Stimulated activated CD8-positive, alpha-beta memory T cell treated with anti-CD3 and anti-CD28 coated beads, Interleukin-7, amount 100 ng/mL, for 48 hours (primary cell): ENCODE results near the gene CREG1.
"Not testable (repeated sequence)": the region's sequence is repeated elsewhere in the genome, so short reads cannot be mapped to it uniquely, and the experiment has no call there.

Experiments used
- DNase-seq, 2 donors: peaks; one replicate each; pipeline ENCODE4 v3.0.0-alpha.2; 2020; ENCODE audit warnings: low read depth in 1 of 2; ENCODE audit errors: extremely low read depth in 1 of 2

The CREG1 gene

DNA sequence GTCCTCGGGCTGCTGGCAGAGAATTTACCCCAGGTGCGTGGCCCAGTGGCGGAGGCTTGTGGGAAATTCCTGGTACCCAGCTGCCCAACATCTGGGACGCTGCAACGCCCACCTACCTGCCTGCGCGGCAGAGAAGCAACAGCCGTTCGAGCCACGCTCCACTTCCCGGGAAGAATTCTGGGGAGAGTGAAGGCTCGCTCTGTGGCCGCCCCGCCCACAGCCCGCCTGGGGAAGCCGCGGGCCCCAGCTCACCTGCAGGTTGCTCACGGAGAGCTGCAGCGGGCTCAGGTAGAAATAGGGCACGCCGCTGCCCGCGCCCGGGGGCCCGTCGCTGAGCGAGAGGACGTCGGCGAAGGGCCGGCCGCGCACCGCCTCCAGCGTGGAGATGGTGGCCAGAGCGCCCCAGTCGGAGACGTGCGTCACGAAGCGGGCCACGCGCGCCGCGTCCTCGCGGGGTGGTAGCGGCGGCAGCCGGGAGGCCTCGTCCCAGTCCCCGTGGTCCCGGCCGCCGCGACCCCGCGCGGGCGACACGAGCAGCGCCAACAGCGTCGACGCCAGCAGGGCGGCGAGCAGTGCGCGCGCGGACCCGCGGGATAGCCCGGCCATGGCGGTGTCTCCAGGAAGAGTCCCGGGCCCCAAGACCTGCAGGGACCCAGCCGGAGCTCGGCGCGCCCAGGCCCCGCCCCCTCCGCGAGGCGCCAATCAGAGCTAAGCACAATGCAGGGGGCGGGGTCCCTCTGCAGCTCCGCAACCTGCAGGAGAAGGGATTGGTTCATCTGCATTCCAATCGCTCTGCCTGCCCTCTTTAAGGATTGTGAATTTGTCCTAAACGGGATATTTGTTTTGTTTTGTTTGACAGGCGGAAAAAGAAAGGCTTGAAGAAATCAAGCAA, at the start of gene CREG1:
Gene CREG1 (minus strand): TSS at position 627 of the 892 bp plus-strand sequence.
- peak; percentile 78 to 83 for DNase-seq

DNA sequence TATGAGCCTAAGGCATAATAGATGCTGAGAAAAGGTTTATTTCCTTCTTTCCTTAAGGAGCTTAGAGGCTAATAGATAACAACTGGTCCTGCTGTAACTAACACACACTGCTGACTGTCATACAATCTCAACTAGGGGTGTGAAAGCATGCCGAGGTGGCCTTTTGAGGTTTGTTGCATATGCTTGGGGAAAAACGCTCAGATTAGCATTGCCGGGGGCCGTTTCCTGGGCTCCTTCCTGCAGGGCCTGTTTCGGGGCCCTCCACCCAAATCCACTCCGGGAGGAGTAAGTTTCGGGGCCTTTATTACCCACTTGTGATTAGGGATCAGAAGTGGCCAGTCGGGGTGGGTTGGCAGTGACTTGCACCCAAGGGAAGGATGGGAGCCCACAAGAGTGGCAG, 49.3 kb upstream of the CREG1 start:
- no peak for DNase-seq

DNA sequence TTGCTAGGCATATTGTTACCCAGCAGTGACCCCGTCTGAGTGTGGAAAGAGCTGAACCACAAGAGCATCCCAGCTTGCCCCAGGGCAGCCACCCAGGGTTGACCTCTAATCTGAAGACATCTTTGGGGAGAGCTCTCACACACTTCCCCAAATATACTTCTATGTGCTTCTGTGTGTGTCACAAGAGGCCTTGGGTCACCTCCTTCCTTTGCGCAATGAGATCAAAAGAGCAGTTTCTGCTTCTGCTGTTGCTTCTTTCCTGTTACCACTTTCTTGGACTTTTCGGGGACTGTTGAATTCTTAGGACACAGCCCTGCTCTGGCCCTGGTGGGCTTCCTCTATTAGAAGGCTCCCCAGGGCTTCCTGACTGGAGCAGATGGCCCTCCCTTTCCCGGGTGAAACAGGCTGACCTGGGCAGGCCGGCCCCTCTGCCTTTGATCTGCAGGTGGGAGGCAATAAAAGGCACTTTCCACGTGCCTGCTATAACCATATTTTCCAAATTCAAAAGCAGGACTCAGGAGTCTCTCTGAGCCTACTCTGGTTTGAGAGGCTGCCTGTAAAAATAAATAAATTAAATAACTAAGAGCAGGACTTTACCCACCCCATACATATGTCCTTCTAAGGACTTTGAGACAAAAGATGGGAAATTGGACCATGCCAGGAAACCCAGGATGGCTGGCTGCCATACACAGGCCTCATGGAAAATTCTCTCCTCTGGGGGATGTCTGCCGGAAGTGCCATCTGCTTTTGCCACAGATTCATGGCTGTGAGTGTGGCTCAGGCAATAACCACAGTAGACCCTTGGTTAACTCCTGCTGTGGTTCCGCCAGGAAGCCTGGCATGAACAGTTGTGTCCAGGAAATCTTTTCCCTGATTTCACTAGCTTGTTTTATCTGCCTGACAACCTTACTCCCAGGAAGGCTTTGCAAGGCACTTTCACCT, 48.2 kb upstream of the CREG1 start:
- no peak for DNase-seq

DNA sequence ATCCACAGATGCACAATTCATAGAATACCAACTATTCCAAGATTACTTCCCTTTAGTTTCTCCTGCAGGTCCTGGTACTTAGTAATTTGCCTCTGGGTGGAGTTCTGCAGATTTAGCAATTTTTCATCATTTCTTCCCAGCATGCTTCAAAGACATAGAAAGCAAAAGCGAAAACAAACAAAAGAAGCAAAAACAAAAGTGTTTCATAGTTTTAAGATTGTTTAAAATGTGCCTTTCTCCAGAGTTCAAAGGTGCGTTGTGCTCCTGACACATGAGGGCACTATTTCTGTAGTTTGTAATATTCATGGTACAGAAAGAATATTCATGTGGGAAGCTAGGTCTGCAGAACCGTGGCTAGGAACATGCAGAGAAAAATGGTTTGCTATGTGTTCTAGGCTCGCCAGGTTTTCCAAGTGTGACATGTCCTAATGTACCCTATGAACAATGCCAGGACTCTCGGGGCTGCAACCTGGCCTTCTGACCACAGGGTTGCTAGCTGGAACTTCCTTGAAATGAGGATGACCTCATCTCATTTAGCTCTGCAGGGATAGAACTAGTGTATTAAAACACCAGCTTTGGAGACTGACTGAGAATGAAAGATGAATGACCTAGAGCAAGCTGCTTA, 46.5 kb upstream of the CREG1 start:
- DNase-seq, result no peak

DNA sequence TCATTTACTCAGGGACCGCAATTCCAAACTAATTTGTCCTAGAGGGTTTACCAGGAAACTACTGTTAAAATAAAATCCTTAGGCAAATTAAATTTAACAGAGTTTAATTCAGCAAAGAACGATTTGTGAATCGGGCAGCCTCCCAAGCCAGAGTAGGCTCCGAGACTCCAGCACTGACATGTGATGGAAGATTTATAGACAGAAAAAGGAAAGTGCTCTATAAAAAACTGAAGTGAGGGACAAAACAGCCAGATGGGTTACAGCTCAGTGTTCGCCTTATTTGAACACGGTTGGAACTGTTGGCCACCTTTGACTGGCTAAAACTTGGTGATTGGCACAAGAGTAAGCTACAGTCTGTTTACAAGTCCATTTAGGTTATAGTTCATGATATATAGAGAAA, 41.3 kb upstream of the CREG1 start:
- DNase-seq, result no peak

DNA sequence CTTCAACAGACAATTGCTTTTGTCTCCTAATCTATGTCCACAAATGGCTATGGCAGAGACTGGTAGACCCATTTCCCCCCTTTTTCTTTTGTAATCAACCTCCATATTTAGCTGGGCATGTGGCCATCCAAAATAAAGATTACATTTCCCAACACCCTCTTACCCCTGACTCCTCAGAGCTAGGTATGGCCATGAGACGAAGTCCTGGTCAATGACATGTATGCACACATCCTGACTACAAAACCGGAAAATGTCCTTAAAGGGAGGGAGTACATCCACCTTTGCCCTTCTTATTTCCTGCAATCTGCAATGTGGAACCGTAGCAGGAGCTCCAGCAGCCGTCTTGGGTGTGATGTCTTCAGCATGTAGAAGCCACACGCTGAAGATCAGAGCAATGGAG, 40.3 kb upstream of the CREG1 start:
- DNase-seq, result no peak

DNA sequence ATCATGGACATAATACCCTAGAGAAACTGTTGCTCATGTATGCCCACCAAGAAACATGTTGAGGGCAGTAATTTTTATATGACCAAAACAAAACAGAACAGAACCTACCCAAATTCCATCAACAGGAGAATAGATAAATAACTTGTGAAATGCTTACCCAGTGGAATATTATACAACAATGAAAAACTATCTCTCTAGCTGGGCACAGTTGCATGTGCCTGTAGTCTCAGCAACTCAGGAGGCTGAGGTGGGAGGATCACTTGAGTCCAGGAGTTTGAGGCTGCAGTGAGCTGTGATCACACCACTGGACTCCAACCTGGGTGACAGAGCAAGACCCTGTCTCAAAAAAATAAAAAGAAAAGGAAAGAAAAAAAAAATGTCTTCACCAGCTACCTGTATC, 38.9 kb upstream of the CREG1 start:
- no peak for DNase-seq

DNA sequence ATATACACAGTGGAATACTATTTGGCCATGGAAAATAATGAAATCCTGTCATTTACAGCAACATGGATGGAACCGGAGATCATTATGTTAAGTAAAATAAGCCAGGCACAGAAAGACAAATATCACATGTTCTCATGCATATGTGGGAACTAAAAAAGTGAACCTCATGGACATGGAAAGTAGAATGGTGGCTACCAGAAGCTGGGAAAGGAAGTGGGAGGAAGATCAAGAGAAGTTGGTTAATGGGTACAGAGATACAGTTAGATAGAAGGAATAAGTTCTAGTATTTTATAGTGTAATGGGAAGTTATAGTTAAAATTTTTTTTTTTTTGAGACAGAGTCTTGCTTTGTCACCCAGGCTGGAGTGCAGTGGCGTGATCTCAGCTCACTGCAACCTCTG, 34.8 kb upstream of the CREG1 start:
- DNase-seq, result no peak

DNA sequence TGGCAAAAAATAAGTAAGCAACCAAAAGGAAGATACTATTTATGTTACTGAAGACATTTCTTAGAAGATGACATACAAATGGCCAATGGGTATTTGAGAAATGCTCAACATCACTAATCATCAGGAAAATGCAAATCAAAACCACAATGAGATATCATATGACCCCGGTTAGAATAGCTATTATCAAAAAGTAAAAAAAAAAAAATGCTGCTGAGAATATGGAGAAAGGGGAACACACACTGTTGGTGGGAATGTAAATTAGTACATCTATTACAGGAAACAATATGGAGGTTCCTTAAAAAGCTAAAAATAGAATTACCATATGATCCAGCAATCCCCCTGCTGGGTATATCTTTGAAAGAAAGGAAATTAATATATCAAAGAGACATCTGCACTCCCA, 34.3 kb upstream of the CREG1 start:
- no peak for DNase-seq

DNA sequence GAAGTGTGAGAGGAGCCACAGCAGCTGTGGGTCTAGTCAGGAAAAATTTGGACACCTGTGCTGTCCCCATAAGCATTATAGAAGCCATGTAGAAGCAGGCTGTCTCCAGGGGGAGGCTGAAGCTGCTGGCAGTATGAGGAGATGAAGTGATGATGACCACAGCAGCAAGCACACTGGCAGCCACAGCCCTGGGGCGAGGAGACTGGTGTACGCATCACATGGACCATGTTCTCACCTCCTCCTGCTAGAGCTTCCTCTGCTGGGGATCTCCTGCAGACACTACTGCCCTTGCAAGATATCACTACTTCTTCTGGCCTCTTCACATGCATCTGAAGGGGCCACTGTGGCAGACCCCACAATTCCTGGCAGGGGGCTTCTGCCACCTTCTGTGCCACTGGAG, 33.8 kb upstream of the CREG1 start:
- no peak for DNase-seq

DNA sequence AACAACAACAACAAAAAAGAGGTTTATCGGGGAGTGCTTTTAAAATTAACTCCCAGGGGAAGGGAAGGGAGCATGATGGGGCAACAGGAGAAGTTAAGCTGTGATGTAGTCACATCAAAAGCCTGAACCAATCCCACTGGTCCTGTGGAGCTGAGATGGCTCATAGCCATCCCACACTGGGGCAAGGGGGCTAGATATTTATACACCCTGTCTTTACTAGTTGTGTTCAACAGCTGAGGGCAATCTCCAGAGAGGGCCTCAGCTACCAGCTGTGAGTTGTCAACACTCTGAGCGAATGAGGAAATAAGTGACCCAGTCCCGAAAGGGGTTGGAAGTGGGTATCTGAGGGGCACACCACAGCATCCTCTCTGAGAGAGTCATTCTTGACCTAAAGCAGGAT, 31.0 kb upstream of the CREG1 start:
- DNase-seq, result no peak

DNA sequence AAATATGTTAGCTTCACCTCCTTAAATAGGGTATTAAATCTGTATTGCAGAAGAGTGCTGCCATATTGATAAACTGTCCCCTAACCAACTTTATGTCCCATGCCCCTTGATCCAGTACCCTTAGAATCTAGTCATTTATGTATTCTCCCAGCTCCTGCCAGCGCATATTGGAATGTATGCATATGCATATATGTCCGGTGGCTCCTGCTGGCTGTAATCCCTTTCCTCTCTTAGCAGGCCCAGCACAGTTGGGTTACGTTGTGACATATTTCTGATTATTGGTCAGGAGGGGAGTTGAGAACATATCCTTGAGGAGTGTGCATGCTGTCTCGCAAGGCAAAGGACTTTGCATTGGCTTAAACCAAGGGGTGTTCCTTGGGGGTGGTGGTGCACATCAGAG, 29.2 kb upstream of the CREG1 start:
- DNase-seq, result no peak

DNA sequence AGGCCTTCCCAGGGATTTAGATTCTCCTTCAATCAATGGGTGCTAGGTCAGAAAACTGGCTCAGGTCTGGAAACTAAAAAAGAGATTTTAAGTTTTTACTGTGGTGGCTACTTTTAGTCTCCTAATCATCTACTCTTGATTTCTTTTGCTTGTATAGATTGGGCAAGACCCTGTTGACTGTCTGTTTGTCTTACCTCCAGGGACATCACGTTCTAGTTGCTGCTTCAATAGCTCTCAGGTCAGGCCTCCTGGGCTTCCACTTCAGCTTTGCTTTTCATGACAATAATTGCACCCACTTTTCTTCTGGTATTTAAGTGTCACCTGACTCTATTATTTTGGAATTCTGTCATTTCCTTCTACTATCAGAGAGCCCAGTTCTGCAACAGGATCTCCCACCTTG, 28.5 kb upstream of the CREG1 start:
- no peak for DNase-seq

DNA sequence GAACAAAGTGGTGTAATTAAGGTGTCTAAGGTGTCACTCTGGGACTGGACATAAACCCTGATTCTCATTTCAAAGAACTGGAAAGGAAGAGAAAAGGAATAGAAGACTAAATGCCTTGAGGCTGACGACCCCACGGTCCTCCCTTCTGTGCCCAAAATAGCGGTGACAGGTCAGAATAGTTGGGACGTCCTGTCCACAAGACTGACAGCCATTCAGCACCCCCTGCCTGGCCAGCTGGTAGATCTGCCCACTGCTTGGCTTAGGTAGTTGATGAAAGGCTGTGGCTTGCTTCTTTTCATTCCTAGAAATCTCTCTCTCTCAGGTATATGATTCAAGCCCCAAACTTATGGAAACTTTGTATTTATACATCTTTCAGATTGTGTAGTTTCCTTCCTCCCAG, 26.4 kb upstream of the CREG1 start:
- DNase-seq, result no peak

DNA sequence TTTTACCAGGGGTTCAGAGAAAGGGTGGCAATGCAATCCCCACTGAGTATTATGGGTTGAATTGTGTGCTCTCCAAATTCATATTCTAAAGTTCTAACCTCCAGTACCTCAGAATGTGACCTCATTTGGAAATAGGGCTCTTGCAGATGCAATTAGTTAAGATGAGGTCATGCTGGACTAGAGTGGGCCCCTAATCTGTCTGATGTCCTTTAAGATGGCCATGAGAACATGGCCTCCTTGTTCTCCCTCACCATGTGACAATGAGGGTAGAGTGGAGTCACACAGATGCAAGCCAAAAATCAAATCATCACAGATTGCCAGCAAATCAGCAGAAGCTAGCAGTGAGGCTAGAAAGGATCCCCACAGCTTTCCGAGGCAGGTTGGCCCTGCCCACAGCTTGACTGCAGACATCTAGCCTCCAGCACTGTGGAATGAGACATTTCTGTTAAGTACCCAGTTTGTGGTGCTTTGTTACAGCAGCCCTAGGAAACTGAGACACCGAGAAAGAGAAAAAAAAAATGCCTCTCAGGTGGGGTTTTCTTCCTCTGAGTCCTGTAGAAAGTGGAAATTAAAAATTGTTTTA, 25.5 kb upstream of the CREG1 start:
- no peak for DNase-seq

DNA sequence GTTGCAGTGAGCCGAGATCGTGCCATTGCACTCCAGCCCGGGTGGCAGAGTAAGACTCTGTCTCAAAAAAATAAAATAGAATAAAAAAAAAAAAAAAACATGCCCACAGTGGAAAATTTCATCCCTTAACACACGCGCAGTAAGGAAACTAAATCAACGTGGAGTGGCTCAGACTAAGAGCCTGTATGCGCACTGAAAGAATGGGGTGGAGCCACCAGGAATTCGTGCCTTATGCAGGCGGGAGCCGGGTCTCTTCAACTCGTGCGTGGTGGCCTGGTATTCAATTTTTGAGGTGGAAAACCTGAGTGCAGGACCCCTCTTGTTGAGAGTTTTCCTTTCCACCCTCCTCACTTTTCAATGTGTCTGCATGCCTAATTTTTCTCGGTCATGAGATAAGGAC, 22.1 kb upstream of the CREG1 start:
- no peak for DNase-seq

DNA sequence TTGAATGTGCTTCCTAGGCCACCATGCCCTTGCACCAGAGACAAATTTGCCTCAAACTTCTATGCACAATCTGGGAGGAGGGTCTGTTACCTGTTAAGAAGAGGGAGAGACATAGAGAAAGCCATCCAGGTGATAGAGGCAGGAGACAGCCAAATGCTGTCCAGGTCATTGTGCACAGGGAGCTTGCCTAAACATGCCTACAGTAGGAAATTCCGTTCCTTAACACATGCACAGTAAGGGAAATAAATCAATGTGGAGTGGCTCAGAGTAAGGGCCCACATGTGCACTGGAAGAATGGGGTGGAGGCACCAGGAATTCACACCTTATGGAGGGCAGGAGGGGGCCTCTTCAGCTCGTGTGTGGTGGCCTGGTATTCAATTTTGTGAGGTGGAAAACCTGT, 19.5 kb upstream of the CREG1 start:
- DNase-seq, result no peak

DNA sequence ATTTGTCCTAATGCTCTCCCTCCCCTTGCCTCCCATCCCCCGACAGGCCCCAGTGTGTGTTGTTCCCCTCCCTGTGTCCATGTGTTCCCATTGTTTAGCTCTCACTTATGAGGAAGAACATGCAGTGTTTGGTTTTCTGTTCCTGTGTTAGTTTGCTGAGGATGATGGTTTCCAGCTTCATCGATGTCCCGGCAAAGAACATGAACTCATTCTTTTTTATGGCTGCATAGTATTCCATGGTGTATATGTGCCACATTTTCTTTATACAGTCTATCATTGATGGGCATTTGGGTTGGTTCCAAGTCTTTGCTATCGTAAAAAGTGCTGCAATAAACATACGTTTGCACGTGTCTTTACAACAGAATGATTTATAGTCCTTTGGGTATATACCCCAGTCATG, 17.1 kb upstream of the CREG1 start:
- not testable (repeated sequence) for DNase-seq

DNA sequence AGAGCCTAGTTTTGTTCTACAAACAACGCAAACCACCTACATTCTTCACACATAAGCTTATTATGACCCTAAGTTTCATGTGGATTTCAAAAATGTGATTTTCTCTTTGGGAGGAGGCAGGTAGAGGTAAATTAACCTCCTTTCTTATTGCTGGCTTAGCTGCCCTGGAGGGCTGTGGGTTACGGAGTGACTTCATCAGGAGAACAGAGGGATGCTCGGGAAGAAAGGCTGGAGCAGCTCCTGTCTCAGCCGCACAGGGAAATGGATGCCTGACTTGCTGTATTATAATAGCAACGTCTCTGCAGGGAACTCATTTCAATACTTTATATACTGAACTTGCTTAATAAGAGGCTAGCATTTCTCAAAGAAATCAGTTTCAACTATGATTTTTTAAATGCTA, 14.1 kb upstream of the CREG1 start:
- no peak for DNase-seq

DNA sequence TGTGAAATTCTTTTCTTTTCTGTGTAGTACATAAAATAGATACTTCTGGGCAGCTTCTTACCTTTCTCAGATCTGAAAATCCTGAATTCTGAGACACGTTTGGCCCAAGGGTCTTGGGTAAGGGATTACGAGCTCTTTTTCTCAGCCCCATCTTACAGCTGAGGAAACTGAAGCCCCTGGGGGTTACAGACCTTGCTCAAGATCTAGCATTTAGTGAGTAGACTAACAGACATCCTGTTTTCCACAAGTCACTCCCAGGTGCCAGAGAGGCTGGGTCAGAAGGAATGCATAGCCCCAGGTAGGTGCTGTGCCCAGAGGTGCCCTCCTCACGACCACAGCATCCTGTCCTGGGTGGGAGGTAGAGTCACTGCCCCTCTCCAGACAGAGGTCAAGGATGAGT, 13.2 kb upstream of the CREG1 start:
- DNase-seq, result no peak

DNA sequence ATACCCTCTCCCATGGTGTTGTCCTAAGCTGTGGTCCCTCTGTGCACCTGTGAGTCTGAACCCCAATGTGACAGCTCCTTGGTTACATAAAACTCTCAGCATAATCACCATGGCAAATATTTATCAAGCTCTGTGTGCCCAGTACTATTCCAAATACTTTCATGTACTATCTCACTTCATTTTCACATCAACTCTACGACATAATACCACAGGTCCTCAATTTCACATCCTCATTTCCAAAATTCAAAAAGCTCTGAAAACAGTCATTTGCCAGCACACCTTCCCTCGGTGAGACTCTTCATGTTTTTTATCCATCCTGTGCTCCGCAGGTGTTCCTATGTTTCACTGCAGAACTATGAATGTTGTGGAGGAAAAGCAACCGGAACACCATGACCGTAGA, 12.4 kb upstream of the CREG1 start:
- no peak for DNase-seq
